Uterus (tissue), 4 donors: Measurements from ENCODE around the gene TXNDC11. TPM values are rescaled to one million over a fixed set of nuclear protein-coding genes. Genes with fewer than 3 reads are reported as not detected.
A peak's percentile ranks its signal among the peaks of the same experiment; 100 is the strongest.

ENCODE experiments used
- DNase-seq, 2 donors: peaks; one replicate each; pipeline ENCODE4 v3.0.0-alpha.2; 2019 to 2020
- H3K27ac ChIP-seq, 2 donors: fragments of 200-600 bp; sonication (generic); 1 replicate in 1 of 2; 2 replicates in 1 of 2; pipeline ENCODE4 v1.5.1; 2016 to 2018
- H3K27me3 ChIP-seq, 2 donors: fragments of 200-600 bp; sonication (generic); one replicate each; pipeline ENCODE4 v1.5.1; 2018 to 2019; ENCODE audit warnings: control low read depth in 1 of 2
- H3K36me3 ChIP-seq, 2 donors: fragments of 200-600 bp; sonication (generic); one replicate each; pipeline ENCODE4 v1.5.1; 2019; ENCODE audit warnings: control low read depth in 1 of 2
- H3K4me1 ChIP-seq, 2 donors: fragments of 200-600 bp; sonication (generic); one replicate each; pipeline ENCODE4 v1.5.1; 2018 to 2019; ENCODE audit warnings: control low read depth in 1 of 2
- H3K4me3 ChIP-seq, 2 donors: fragments of 200-600 bp; sonication (generic); 1 replicate in 1 of 2; 2 replicates in 1 of 2; pipeline ENCODE4 v1.5.1; 2018 to 2019; ENCODE audit warnings: mild to moderate bottlenecking in 1 of 2
- H3K9me3 ChIP-seq, 2 donors: fragments of 200-600 bp; sonication (generic); one replicate each; pipeline ENCODE4 v1.5.1; 2019; ENCODE audit warnings: control low read depth in 1 of 2
- CTCF ChIP-seq, 4 experiments: fragments of 200-600 bp in 2 of 4; fragments of 450-650 bp in 2 of 4; sonication (generic) in 2 of 4; IDR thresholded peaks; one replicate each; pipeline ENCODE4 v1.5.1; 2016 to 2019; ENCODE audit warnings: antibody characterized with exemption in 4 of 4, mild to moderate bottlenecking in 2 of 4, moderate library complexity in 1 of 4
- POLR2A ChIP-seq, 2 donors: fragments of 450-650 bp; IDR thresholded peaks; one replicate each; pipeline ENCODE4 v1.6.1; 2016; ENCODE audit warnings: antibody characterized with exemption in 2 of 2, mild to moderate bottlenecking in 1 of 2, moderate library complexity in 1 of 2
- intact Hi-C: fragments of 100-400 bp; cut with DNase I; formaldehyde crosslinking; loops from one replicate; pipeline ENCODE4 v1.15.1; 2023; ENCODE audit warnings: low total_unique reads
- total RNA-seq, 4 donors: library from RNA; depleted of rRNA in 3 of 4; stranded (reverse); fragments of >200 nt in 3 of 4; gene quantifications; one replicate each; pipeline versions ENCODE4 v1.1.0 to v1.2.4, GENCODE V29; 2014 to 2023
- donor health status: DM: yes; HTN: yes; CAD: no.

TXNDC11 gene
- total RNA-seq, 4 donors from 2014 or later: 6.1 to 52.0 (median 40.0) TPM

GRCh38 chr16:11674818-11675560 lies 67.7 kb downstream of the TXNDC11 start:
- Histone ChIP-seq H3K4me3 (no peak overlapping the region), H3K27me3 (no peaks in the 10 kb centered on the region), H3K27ac (peak overlapping the region in 1 of 2 donors; percentile 29), H3K36me3 (no peaks in the 10 kb centered on the region), H3K9me3 (no peaks in the 10 kb centered on the region), H3K4me1 (peaks cover 0 to 9% of the 10 kb centered on the region in 2 donors)
- intact Hi-C loops: no loop called here
- DNase-seq: peak in 1 of 2 donors; percentile 31
- TF ChIP-seq POLR2A (IDR thresholded peaks at IDR 0.05) (no peak), CTCF (IDR thresholded peaks at IDR 0.05) (no peak)

GRCh38 chr16:11674001-11674817 lies 68.4 kb downstream of the TXNDC11 start:
- H3K4me1 ChIP-seq: peaks cover 0 to 8% of the 10 kb centered on the region in 2 donors
- H3K27ac ChIP-seq: peak overlapping the region; percentile 25 to 59

GRCh38 chr16:11673091-11674000 lies 69.3 kb downstream of the TXNDC11 start:
- Histone ChIP-seq H3K27me3 (no peaks in the 10 kb centered on the region), H3K4me1 (peaks cover 0 to 6% of the 10 kb centered on the region in 2 donors), H3K4me3 (no peak overlapping the region), H3K27ac (peak overlapping the region; percentile 25 to 59), H3K9me3 (no peaks in the 10 kb centered on the region), H3K36me3 (no peaks in the 10 kb centered on the region)
- intact Hi-C loops: no loop called here
- no peak for DNase-seq
- TF ChIP-seq POLR2A (IDR thresholded peaks at IDR 0.05) (no peak), CTCF (IDR thresholded peaks at IDR 0.05) (no peak)

More at GRCh38 chr16:11674001-11674817, 68.4 kb downstream of the TXNDC11 start:
- Histone ChIP-seq H3K27me3 (no peaks in the 10 kb centered on the region), H3K4me3 (no peak overlapping the region), H3K9me3 (no peaks in the 10 kb centered on the region), H3K36me3 (no peaks in the 10 kb centered on the region)
- TF ChIP-seq POLR2A (IDR thresholded peaks at IDR 0.05): no peak
- no peak for TF ChIP-seq CTCF (IDR thresholded peaks at IDR 0.05)
- no peak for DNase-seq
- intact Hi-C loops: no loop called here

- intact Hi-C loops: no loop called here
- no peaks in the 10 kb centered on the region for H3K27me3 ChIP-seq
- peaks cover 0 to 6% of the 10 kb centered on the region in 2 donors for H3K4me1 ChIP-seq
- peak overlapping the region; percentile 25 to 59 for H3K27ac ChIP-seq
- no peaks in the 10 kb centered on the region for H3K36me3 ChIP-seq
- no peak for DNase-seq
- H3K9me3 ChIP-seq: no peaks in the 10 kb centered on the region
- TF ChIP-seq CTCF (IDR thresholded peaks at IDR 0.05) (no peak), POLR2A (IDR thresholded peaks at IDR 0.05) (no peak)
- H3K4me3 ChIP-seq: no peak overlapping the region
Observed at GRCh38 chr16:11672206-11673090, 70.2 kb downstream of the TXNDC11 start.
